ENCODE data around the gene ELMOD1.

The ELMOD1 gene

GRCh38 chr11:107691000-107691750 is 100.2 kb downstream of the ELMOD1 start:
- DNase-seq: no peak

GRCh38 chr11:107695446-107695845 is 104.5 kb downstream of the ELMOD1 start:
- no peak for DNase-seq

- DNase-seq: no peak
Measured at GRCh38 chr11:107696140-107696539, 105.2 kb downstream of the ELMOD1 start.

DNA sequence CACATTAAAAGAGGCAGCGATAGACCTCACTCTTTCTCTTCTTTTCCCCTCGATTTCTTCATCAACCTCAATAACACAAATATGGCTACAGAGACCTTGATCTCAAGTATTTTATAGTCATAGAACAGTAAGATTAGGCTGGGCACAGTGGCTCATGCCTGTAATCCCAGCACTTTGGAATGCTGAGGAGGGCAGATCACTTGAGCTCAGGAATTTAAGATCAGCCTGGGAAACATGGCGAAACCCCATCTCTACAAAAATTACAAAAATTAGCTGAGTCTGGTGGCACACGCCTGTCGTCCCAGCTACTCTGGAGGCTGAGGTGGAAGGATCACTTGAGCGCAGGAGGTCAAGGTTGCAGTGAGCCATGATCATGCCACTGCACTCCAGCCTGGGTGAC is 106.3 kb downstream of the ELMOD1 start:
- DNase-seq: no peak

DNA sequence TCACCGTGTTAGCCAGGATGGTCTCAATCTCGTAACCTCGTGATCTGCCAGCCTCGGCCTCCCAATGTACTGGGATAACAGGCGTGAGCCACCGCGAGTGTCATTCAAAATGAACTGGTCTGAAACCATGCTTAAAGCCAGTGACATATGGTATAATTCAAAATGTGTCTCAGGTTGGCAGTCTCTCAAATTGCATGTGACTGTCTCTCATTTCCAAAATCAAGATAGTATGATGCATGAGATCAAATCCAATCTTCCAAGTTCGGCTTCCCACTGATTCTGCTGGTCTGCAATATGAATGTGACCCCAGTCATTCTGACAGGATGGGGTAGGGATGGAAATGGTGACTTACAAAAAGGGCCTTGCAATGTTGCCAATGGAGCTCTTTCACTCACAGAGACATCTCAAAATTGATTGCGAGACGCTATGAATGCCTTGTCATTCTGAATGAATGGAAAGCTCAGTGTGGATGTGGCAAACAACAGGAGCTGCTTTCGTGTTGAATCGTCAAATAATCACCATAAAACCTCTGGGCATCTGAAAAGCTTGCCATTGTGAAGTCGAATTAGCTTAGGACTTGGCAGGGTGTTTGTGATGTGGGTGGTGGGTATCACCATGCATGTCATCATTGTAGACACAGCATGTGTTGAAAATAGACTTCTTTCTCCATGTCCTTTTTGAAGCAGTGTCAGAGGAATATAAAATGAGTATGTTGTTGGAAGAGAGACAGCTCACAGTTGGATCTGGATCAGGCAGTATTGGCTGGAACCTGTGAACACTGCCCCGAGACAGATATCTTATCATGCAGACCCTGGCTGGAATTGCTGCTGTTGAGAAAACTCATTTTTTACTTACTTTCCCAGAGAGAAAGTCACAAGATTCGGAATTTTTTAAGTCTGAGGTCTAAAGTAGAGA is 108.7 kb downstream of the ELMOD1 start:
- no peak for DNase-seq

DNA sequence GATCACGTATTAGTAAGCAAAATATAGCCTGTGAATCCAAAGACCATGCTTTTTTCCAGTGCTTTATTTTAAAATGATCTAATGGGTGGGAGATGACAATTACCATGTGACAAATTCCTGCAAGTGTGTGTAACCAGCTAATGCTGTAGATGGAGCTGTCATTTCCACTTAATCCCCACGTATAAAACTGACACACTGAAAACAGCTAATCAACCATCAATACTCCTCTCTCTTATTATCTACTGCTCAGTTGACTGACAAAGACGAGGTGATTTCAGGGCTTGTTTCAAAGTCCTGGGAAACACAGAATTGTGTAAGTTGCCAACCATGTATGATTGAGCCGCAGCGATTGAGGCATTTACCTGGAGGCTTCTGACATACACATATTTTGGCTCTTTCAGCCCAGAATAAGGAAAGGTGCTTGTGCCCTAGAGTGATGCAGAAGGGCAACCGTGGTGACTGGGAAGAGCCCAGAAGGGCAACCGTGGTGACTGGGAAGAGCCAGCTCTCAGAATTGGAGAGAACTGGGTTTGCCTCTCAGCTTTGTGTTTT is 111.2 kb downstream of the ELMOD1 start:
- no peak for DNase-seq

DNA sequence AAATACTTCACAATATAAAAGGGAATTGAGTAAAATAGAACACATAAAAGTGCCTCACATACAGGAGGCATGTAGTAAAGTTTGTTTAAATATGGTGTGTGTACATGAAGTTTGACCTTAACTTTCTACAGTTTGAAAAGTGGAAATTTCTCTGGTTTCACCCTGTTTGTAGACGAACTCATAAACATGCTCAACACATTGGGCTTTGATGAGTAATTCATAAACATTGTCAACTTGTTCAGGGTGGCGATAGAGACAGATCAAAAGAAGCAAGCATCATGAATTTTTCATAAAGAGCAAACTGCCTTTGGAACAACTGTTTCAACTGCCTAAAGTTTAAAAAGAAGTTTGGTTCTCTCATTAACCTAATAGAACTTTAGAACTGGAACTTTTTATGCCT is 111.8 kb downstream of the ELMOD1 start:
- no peak for DNase-seq

DNA sequence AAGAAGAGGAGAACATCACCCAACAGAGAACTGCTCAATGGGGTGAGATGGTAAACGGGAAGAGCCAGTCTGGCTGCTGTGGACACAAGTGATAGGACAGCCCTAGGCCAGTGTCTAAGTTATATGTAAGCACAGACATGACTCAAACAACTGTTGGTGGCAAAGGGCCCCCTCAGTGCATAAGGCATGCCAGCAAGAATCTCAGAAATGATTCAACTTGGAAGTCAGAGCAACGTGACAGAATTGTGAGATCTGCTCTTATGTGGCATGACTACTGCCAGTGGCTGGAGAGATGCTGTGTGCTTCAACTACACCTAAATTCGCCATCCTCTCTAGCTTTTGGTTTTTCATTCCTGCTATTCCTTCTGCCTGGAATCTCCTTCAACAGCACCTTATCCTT is 113.5 kb downstream of the ELMOD1 start:
- no peak for DNase-seq

DNA sequence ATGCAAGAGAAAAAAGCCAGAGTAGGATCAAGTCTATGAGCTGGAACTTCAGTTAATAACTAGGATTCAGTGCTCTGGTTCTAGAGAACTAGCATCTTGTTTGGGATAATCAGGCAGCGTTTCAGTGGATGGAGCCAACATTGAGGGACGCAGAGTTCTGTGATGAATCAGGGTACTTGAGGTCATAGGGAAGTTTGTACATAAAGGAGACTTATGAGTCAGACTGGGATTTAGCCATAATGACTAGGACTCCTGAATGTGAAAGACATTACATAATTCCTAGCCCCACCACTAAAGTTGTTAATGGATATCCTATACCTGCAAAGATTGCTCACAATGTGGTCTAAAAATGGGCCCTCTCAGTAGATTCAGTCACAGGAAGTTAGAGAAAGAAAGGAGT is 114.1 kb downstream of the ELMOD1 start:
- no peak for DNase-seq

- DNase-seq: no peak
Measured at GRCh38 chr11:107706531-107706930, 115.6 kb downstream of the ELMOD1 start.

- DNase-seq: no peak
Measured at GRCh38 chr11:107707215-107707671, 116.3 kb downstream of the ELMOD1 start.

DNA sequence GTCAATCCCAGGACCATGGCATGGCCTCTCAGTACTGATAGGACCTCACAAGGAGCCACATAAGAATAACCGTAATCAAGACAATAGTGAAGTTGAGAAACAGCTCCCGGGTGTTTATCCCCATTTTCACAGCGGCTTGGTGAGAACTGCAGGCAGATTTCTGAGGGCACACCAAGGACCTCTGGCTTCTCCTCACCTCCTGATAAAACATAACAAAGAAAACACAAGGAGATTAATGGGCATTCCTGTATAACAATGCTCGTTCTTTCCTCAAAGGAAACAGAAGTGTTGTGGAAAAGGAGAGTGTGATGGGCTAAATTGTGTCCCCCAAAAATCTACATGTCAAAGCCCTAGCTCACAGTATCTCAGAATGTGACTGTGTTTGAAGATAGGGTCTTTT is 116.9 kb downstream of the ELMOD1 start:
- no peak for DNase-seq

GRCh38 chr11:107708792-107709191 is 117.8 kb downstream of the ELMOD1 start:
- no peak for DNase-seq

GRCh38 chr11:107710301-107710700 is 119.4 kb downstream of the ELMOD1 start:
- no peak for DNase-seq

GRCh38 chr11:107711861-107712755 is 121.2 kb downstream of the ELMOD1 start, which contains the start of gene SLN:
TSS of gene SLN (minus strand) at chr11:107712056.
- no peak for DNase-seq

DNA sequence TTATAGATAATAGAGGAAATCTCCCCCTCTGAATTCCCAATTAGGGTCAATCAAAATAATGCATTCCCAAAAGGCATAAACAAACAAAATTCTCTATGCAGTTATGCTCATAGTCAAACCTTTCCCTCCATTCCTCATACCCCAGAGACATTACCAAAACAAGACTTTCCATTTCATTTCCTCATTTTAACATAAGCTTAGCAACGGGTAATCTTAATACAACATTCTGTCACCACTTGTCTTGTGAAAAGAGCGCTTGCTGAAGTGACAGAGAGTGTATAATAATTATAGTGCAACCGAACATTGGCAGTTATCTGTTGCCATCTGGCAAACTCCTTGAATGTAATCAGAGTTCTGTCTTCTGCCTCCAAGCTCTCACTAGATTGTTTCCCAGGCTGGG is 122.1 kb downstream of the ELMOD1 start:
- no peak for DNase-seq

Measured in hematopoietic multipotent progenitor cell treated with erythropoietin and hydrocortisone succinate and interleukin-3 and kit ligand, for 8 days (in vitro differentiated cells).